ENCODE measurements around the gene PNLIP.

The PNLIP gene

DNA sequence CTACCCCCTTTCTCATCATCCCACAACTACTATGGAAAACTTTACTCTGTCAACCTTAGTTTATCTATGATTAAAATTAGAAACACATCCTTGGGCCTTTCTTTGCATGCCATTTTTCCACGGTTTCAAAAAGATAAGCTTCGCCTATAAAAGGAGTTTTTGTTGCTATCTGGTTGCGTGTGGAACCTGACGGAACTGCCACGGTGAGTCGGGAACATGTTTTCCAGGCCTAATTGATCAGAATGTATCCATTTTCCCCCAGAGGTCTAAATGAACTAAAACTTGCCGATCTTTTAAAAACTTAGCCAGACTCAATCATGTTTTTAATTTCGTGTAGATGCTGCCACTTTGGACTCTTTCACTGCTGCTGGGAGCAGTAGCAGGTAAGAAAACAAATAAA, at the start of gene PNLIP:
PNLIP (plus strand) TSS at position 176 of the 400 bp plus-strand sequence; CDS start at position 338, 162 bp downstream.
- no peak for DNase-seq

DNA sequence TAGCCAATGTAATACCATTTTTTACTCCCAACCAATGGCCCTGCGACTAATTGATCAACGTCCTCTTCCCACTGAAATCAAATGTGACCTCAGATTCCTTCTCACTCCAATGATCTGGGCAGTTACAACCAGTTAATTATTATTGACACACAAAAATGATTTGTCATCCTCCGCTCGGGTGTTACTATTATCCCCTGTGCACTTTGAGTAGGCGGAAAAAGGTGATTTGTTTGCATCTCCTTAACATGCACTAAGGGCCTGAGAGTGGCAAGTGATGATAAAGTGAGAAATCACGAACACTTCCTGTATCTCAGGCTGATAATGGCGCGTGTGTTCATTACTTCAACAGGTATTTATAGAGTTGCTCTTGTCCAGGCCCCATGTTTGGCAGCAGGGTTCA, 40.9 kb upstream of the PNLIP start:
- no peak for DNase-seq

DNA sequence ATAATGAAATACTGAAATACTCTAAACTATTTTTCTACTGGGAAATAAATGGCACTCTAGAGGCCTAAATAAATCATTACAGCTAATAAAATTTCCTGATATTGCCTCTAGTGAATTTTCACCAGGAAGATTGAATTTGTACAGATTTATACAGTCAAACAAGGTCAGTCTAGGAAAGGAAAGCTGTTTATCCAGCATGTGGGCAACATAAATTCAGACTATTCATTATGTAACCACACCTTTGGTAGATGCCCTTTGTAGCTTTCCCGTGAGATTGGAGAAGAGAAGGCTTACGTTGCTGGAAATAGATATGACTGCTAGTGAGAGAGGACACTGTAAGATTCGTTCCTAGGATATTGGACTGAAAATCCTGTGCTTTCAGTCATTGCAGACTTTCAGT, 35.2 kb upstream of the PNLIP start:
- DNase-seq, result no peak

DNA sequence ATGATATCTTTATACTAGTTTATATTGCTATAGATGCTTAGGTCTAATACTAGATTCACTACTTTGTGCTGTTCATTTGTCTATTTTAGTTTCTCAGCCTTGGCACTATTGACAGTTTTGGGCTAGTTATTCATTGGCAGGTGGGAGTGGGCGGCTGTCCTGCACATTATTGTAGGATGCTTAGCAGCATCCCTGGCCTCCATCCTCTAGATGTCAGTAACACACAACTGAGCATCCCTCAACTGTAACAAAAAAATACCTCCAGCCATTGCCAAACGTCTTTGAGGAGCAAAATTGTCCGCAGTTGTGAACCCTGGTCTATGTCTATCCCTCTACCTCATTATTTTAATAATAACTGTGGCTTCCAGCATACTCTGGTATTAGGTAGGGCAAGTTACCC, 34.4 kb upstream of the PNLIP start:
- DNase-seq, result no peak

DNA sequence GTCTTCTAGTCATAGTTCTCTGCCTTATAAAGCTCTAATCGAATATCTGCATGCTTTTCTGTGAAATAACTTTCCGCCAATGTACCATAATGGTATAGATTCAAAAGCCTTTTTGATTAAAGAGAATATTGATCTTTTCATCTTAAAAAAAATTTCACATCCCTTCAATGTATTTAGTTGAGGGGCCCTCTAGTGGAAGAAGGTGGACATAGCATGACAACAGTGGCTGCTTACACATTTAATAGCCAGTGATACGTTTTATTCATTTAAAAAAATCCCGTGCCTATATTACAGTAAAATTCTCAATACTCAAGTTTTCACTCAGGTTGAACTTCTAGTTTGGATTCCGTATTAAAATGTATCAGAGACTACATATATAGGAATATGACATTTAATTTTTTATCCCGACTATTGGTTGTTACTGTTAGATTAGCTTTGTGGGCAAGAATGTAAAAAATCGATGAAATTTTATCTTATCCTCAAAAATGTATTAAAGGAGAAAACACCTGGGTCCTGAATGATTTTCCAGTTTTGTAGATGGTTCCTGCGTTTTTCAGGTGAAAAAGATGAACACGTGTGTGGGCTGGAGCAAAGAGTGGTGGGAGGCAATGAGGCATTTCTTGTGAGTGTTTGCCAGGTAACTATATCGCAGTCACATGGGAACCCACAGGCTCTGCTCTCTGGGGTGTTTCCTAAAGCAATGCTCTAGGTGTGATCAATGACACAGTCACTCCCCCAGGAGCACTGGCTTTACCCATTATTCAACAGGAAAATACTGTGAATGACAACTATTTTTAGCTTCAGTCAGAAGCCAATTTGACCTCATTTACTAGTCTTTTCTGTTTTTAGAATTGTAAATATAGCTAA, 24.1 kb upstream of the PNLIP start:
- DNase-seq, result peak; percentile 56

DNA sequence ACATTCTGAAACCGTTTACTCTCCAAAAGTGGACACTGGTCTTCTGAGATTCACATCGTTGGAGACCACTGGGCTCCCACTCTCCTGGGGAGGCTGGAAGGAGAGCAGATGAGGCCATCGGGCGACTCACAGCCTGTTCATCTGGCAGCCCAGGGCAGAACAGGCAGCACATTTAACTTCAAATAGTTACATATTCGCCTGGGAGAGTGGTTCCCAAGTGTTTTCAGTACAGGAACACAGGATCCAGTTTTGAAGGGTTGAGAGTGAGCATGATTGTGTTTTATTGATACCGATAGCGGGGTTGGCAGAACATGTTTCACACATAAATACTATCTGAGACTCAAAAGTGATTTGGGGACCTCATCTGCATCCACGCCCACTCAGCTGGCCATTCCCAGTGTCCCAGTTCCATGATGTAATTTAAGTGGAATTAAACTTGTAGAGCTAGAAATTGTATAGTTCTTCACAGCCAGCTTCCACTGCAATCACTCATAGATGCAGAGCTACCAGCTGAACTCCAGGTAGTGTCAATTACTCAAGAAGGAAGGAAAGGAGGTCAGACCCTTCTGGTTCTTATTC, 22.8 kb upstream of the PNLIP start:
- no peak for DNase-seq

DNA sequence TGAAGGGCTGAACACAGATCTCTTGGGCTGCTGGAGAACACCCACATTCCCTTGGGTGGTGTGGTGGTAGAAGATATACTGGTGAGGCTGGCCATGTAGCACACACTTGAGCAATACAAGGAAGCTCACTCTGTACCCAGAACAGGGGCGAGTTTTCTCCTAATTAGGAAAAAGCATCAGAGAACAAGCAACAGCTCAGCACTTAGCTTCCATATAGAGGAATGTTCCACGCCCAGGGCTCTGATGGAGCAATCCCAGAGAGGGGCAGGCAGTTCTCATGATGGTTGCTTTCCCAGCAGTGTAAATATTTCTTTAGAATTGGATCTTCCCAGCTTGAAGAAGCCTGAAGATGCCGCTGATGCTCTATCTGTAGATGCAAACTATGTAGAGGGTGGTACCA, 21.0 kb upstream of the PNLIP start:
- no peak for DNase-seq

DNA sequence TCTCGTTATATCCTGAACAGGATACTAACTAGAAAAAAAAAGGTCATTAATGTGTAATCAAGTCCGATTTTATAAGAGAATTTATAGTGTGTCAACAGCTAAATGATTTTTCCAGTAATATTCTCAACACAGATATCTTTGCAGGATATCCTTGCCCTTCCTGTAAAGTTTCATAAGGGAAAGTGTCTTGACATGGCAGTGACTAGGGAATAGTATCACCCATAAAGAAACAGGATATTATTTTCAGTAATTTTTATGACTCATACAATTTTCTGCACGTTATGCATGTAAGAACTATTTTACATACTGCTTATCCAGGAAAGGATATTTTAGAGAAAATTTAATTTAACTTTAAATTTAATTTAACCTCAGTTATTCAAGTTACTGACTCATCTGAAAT, 19.5 kb upstream of the PNLIP start:
- DNase-seq, result no peak

DNA sequence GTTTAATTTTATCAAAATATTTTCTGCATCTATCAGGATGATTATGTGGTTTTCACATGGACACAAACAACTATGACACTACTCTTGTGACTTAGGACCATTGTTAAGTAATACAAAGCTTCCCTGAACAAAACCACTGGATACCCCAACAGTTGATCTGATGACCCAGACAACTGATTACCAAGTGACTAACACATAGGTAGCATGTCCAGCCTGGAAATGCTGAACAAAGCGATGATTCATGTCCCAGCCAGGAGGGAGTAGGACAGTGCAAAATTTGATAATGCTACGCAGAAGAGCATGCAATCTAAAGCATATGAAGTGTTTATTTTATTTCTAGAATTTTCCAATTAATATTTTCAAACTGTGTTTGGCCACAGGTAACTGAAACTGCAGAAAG, 8.9 kb upstream of the PNLIP start:
- no peak for DNase-seq

DNA sequence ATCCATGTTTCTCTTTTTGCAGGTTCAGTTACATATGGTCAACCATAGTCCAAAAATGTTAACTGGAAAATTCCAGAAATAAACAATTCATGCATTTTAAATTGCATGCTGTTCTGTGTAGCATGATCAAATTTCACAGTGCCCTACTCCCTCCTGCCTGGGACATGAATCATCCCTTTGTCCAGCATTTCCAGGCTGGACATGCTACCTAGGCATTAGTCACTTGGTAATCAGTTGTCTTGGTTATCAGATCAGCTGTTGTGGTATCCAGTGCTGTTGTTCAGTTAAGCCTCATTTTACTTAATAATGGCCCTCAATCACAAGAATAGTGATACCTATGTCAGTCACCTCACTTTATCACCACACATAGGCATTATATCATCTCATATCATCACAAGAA, 7.3 kb upstream of the PNLIP start:
- no peak for DNase-seq

DNA sequence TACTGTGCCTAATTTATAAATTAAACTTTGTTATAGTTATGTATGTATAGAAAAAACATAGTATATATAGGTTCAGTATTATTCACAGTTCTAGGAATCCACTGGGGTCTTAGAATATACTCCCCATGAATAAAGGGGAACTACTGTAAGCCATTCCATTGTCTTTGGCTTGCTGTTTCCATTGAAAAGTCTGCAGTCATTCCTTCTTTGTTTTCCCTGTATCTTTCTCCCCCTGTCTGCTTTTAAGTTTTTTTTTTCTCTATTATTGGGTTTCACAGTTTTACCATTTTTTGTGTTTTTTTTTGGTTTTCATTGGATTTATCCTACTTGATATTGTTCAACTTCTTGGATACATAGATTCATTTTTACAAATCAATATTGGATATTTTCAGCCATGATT, 6.7 kb upstream of the PNLIP start:
- no peak for DNase-seq

DNA sequence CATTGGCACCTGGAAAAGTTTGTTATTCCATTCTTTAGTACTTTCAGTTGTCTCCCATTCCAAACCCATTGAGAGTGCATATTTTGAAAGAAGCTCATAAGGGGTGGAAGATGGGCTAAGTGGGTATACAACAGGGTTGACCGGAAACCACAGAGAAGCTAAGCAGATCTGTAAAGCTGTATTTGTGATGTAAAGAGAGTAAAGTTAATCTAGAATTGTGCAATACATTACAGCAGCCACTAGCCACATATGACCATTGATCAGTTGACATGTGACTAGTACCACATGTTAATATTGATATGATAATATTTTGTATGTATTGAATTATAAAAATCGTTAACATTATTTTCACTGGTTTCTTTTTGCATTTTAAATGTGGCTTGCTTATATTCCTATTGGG, 4.9 kb upstream of the PNLIP start:
- no peak for DNase-seq

DNA sequence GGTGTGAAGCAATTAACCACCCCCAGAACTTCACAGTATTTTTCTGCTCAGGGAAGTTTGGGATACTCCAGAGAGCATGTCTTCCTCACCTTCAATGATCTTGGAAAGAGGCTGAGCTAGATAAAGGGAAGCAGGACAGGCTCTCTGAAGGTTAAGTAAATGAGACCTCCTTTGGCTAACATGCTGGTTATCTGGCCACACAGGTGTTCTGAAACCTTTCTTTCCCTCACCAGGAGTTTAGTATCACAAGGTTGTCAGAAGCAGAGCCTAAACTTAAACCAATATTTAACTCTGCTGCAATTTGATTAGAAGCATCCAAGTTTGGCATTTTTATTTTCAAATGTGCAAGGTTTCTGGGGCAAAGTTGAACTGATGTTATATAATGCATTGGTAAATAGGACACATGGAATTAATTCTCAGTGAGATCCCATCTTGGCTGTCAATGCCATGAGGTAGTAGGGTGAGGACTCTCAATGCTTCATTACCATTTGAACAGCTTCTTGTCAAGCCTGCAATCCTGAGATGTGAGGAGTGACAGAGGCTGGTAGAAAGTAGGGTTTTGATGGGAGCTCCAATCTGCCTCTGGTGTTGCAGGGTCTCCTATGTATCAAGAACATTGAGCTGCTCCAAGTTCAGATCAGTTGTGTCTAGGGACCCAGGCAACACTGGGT, 3.6 kb upstream of the PNLIP start:
- no peak for DNase-seq

DNA sequence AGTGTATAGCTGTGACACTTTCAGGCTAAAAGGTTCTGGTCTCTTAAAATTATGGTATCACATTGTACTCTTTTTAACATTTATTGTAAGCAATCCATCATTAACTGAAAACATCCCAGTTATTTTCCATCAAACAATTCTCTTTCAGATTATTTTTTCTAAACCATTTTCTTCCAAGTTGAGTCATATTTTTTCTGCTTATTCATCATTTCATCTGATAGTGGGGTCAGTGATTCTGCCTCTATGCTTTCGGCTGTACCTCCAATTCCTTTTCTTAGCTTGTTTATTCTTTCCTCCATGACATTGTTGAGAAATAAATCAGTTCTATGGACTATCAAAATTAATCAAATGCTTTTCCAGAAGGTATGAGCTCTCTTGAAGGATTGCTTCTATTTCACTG, 609 bp upstream of the PNLIP start:
- DNase-seq, result no peak

DNA sequence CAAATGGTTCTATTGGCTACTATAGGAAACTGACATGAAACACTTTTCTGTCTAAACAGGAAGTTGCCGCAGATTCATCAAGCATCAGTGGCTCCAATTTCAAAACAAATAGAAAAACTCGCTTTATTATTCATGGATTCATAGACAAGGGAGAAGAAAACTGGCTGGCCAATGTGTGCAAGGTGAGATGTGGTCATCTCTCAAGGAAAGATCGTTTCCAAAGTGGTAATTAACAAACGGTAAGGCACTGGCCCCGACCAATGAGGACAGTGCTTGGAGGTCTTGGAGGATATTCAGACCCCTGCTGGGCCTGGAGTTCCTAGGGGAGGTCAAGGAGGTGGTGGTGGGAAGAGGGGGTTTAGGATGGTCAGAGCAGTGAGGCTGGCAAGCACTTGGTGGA, 2.6 kb downstream of the PNLIP start:
- DNase-seq, result no peak

DNA sequence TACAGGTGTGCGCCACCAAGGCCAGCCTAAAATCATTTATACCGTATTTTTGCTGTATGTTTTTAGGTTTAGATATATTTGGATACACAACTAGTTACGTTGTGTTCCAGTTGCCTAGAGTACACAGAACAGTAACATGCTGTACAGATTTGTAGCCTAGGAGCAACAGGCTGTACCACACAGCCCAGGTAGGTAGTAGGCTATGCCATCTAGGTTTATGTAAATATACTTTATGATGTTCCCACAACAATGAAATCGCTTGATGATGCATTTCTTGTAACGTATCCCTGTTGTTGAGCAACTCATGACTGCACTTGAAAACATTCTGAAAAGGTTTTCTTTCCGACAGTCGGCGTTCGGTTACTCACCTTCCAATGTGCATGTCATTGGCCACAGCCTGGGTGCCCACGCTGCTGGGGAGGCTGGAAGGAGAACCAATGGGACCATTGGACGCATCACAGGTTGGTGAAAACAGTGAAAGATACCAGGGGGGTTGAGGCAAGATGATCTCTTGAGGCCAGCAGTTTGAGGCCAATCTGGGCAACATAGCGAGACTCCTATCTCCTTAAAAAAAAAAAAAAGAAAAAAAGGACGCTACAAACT, 7.7 kb downstream of the PNLIP start:
- DNase-seq, result no peak

DNA sequence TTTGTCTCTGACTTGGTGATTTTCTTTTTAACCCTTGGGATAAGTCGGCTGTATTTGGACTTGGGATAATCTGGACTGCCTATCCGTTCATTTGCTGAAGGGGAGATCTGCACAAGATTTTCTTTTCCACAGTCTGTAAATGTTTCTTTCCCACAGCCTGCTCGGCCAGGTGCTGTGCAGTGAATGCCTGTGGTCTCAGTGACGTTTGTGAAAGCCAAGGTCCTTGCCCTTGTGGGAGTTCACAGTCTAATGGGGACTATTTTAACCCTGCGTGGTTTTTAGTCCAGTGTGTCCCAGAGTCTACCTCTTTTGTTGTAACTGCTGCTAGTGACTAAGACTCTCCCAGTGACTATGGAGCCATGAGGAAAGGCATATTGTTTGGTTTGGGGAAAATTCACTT, 8.9 kb downstream of the PNLIP start:
- DNase-seq, result no peak

DNA sequence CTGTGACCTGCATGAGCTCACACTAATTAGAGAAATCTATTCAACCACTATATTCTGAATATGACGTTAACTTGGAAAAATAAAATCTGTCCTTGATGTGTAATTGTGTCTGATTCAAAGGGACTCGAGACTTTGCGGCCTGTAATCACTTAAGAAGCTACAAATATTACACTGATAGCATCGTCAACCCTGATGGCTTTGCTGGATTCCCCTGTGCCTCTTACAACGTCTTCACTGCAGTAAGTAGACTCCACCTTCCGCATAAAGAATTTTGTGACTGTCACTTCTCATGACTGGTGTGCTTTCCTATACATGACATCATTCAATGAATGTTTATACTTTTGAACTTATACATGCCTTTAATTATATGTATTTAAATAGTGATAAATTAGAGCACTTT, 10.1 kb downstream of the PNLIP start:
- no peak for DNase-seq

DNA sequence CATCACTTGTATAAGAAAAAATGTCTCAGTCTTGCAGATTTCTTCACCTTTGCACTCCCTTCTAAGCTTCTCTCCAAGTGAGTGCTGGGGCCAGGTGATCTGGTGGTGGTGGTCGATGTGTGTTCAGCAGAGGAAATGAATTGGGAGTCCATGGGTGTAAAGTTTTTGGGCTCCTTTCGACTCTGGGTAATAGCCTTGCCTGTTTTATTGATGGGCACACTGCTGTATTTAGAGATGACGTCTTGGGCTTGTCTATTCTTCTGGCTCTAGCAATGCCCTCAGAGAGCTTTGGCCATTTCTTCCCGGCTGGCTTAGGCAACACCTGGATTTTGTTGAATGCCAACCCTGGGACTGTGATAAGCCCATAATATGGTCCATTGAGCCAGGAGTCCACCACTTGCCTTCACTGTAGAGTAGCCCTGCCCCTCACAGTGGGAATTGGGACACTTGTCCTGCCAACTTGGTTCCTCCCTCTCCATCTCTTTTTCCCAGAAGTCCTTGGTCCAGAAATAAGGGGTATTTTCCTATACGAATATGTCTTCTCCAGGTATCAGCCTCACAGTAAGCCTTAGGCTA, 11.7 kb downstream of the PNLIP start:
- DNase-seq, result no peak

DNA sequence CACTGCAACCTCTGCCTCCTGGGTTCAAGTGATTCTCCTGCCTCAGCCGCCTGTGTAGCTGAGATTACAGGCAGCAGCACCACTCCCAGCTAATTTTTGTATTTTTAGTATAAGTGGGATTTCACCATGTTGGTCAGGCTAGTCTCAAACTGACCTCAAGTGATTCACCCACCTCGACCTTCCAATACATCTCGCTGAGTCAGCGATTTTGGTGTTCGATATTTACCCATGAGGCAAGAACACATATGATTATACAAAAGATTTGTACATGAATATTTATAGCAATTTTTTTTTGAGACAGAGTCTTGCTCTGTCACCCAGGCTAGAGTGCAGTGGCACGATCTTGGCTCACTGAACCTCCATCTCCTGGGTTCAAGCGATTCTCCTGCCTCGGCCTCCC, 19.8 kb downstream of the PNLIP start:
- DNase-seq, result no peak

DNA sequence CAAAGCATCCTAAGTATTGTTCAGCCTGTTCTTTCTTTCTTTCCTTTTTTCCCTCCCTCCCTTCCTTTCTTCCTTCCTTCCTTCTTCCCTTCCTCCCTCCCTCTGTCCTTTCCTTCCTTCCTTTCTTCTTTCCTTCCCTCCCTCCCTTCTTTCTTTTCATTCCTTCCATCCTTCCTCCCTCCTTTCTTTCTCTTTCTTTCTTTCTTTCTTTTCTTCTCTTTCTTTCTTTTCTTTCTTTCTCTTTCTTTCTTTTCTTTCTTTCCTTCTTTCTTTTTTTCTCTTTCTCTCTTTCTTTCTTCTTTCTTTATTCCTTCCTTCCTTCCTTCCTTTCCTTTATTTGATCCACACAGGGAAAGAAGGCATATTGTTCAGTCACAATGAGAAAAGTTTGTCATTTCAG, 21.2 kb downstream of the PNLIP start:
- no peak for DNase-seq

DNA sequence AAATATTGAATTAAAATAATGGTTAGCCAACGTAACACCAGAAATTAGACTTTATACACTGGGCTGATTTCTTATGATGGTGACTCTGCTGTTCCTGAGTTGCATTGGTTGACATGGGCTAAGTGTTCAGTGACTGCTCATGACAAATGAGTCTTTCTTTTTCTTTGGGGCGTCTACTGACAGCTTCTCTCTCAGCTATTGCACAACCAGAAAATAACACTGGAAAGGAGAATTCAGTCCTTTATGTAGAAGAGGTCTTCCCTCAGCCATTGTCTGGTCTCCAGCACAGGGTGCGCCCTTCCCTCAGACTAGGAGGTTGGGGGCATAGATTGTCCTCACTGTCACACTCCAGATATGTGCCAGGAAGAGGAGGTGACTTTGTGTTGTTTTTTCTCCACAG, 21.6 kb downstream of the PNLIP start:
- no peak for DNase-seq

DNA sequence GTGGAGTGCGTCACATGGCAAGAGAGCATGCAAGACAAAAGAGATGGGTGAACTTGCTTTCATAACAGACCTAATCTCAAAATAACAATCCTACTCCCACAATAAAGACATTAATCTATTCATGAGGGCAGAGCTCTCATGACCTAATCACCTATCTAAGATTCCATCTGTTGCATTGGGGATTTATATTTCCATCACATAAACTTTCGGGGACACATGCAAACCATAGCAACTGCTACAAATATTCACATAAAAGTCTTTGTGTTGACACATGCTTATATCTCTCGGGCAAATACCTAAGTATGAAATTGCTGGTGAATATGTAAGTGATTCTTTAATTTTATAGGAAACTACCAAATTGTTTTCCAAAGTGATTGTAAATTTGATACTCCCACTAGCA, 29.1 kb downstream of the PNLIP start:
- no peak for DNase-seq

All from suppressor macrophage treated with lipopolysaccharide for 4 hours (primary cell).